B cell (primary cell): ENCODE measurements around the gene KCNH1. TPM values are rescaled to one million over a fixed set of nuclear protein-coding genes. Genes with fewer than 3 reads are reported as not detected.

ENCODE experiments used
- ATAC-seq: fragments of 200-7000 bp; cut with Tn5 transposase; one replicate; pipeline ENCODE4 v1.10.0; 2021; ENCODE audit warnings: low read depth, mild to moderate bottlenecking, moderate number of reproducible peaks, moderate library complexity
- CTCF ChIA-PET: fragments of 350-600 bp; sonication (Branson Sonifier 250); formaldehyde crosslinking; loops from one replicate; lab custom pipeline; 2021; ENCODE audit warnings: antibody characterized with exemption, inconsistent platforms; lab: Charles Lee
- POLR2A ChIA-PET: fragments of 350-600 bp; sonication (Branson Sonifier 250); formaldehyde crosslinking; loops from one replicate; lab custom pipeline; 2021; ENCODE audit warnings: antibody characterized with exemption; lab: Charles Lee
- DNase-seq: peaks from one replicate; pipeline ENCODE4 v3.0.0; 2013
- H2AFZ ChIP-seq: 2 replicates; pipeline ENCODE4 v1.6.1; 2012; ENCODE audit warnings: mild to moderate bottlenecking, low read depth, low read length; ENCODE audit not compliant: insufficient read depth, poor library complexity, severe bottlenecking
- H3K27ac ChIP-seq, 2 donors: 1 replicate in 1 of 2; 2 replicates in 1 of 2; pipeline ENCODE4 v1.5.1; 2012 to 2013; ENCODE audit warnings: low read length in 2 of 2, mild to moderate bottlenecking in 2 of 2, moderate library complexity in 1 of 2
- H3K27me3 ChIP-seq, 4 experiments: fragments of 200-600 bp in 1 of 4; sonication (generic) in 1 of 4; replicated peaks in 1 of 4; 1 replicate in 2 of 4; 2 replicates in 2 of 4; pipeline versions ENCODE4 v1.6.1 to v1.7.0; 2013 to 2016; ENCODE audit warnings: low read length in 3 of 4, mild to moderate bottlenecking in 2 of 4, mixed read lengths in 1 of 4, moderate library complexity in 1 of 4; ENCODE audit not compliant: insufficient read depth in 4 of 4, control insufficient read depth in 3 of 4; ENCODE audit errors: control extremely low read depth in 1 of 4
- H3K36me3 ChIP-seq, 2 experiments: replicated peaks in 1 of 2; 1 replicate in 1 of 2; 2 replicates in 1 of 2; pipeline versions ENCODE4 v1.6.1 to v1.7.1; 2013; ENCODE audit warnings: low read length in 1 of 2; ENCODE audit not compliant: insufficient read depth in 2 of 2, control insufficient read depth in 1 of 2; ENCODE audit errors: control extremely low read depth in 1 of 2, extremely low read depth in 1 of 2
- H3K4me1 ChIP-seq, 2 donors: fragments of 200-600 bp in 1 of 2; sonication (generic) in 1 of 2; 1 replicate in 1 of 2; 2 replicates in 1 of 2; pipeline versions ENCODE4 v1.5.1 to v1.6.1; 2013 to 2017; ENCODE audit warnings: low read length in 2 of 2; ENCODE audit not compliant: control insufficient read depth in 2 of 2, insufficient read depth in 2 of 2
- H3K4me2 ChIP-seq: replicated peaks from 2 replicates; pipeline ENCODE3; 2012; ENCODE audit warnings: mild to moderate bottlenecking, low read depth, low read length; ENCODE audit not compliant: poor library complexity, severe bottlenecking
- H3K4me3 ChIP-seq, 5 experiments: fragments of 200-600 bp in 1 of 5; sonication (generic) in 1 of 5; 1 replicate in 3 of 5; 2 replicates in 2 of 5; pipeline versions ENCODE4 v1.5.1 to v1.7.0; 2011 to 2016; ENCODE audit warnings: low read length in 4 of 5, mild to moderate bottlenecking in 4 of 5, low read depth in 2 of 5, control low read depth in 1 of 5, moderate library complexity in 1 of 5; ENCODE audit not compliant: insufficient read depth in 1 of 5; ENCODE audit errors: control extremely low read depth in 1 of 5, extremely low read depth in 1 of 5
- H3K79me2 ChIP-seq: fragments of 200-600 bp; sonication (generic); one replicate; pipeline ENCODE4 v1.6.0; 2016; ENCODE audit warnings: low read length; ENCODE audit not compliant: control insufficient read depth, insufficient read depth
- H3K9ac ChIP-seq: fragments of 200-600 bp; sonication (generic); 2 replicates; pipeline ENCODE4 v1.6.1; 2017; ENCODE audit warnings: mild to moderate bottlenecking, low read length, moderate library complexity
- H3K9me3 ChIP-seq, 3 donors: one replicate each; pipeline versions ENCODE4 v1.6.1 to v1.7.1; 2013; ENCODE audit warnings: low read length in 2 of 3; ENCODE audit not compliant: control insufficient read depth in 2 of 3, insufficient read depth in 1 of 3; ENCODE audit errors: control extremely low read depth in 1 of 3
- H4K20me1 ChIP-seq: 2 replicates; pipeline ENCODE4 v1.6.0; 2012; ENCODE audit warnings: mild to moderate bottlenecking, low read length; ENCODE audit not compliant: insufficient read depth, control insufficient read depth, poor library complexity, severe bottlenecking
- H3K27ac Mint-ChIP-seq: one replicate; pipeline ENCODE4 v1.8.0; 2021; ENCODE audit warnings: mixed read lengths
- H3K27me3 Mint-ChIP-seq: one replicate; pipeline ENCODE4 v1.8.0; 2021; ENCODE audit warnings: mixed read lengths
- H3K4me1 Mint-ChIP-seq: one replicate; pipeline ENCODE4 v1.8.0; 2021; ENCODE audit warnings: mixed read lengths
- H3K4me3 Mint-ChIP-seq: one replicate; pipeline ENCODE4 v1.8.0; 2021; ENCODE audit warnings: mixed read lengths
- H3K9me3 Mint-ChIP-seq: one replicate; pipeline ENCODE4 v1.8.0; 2022; ENCODE audit warnings: mixed read lengths; ENCODE audit not compliant: insufficient read depth
- CTCF ChIP-seq: fragments of 200-600 bp; IDR thresholded peaks from one replicate; pipeline ENCODE4 v1.8.0; 2022; ENCODE audit warnings: antibody characterized with exemption, mild to moderate bottlenecking
- EZH2 ChIP-seq: IDR thresholded peaks from 2 replicates; pipeline ENCODE4 v1.6.1; 2012; ENCODE audit warnings: borderline replicate concordance, low read depth, mild to moderate bottlenecking, moderate library complexity, low read length; ENCODE audit not compliant: insufficient read depth, poor library complexity, severe bottlenecking
- WGBS: methylation state at CpG from one replicate; pipeline ENCODE4 v1.1.5; 2013; ENCODE audit warnings: missing lambda C conversion rate; ENCODE audit not compliant: insufficient coverage; 5-methylcytosine and 5-hydroxymethylcytosine counted together
- intact Hi-C: fragments of 100-400 bp; cut with micrococcal nuclease; formaldehyde crosslinking; loops from one replicate; pipeline ENCODE4 v1.10.0; 2022
- polyA plus RNA-seq: library from polyadenylated mRNA; depleted of rRNA; stranded (reverse); fragments of >200 nt; gene quantifications from 2 replicates; pipeline ENCODE4 v1.2.3, GENCODE V29; 2012
- total RNA-seq, 2 donors: library from RNA; stranded (reverse); fragments of 120-200 nt in 1 of 2; gene quantifications; 1 replicate in 1 of 2; 2 replicates in 1 of 2; pipeline versions ENCODE4 v1.2.3 to v1.2.4, GENCODE V29; 2013 to 2022

KCNH1 gene
- total and polyA plus RNA-seq, 2 donors (not counting 1 experiment from before 2014, with no cell fraction given), result not detected

- Mint-ChIP-seq H3K4me3 (no peak overlapping the region), H3K27ac (no peak overlapping the region), H3K9me3 (no peaks in the 10 kb centered on the region), H3K27me3 (peaks cover 35% of the 10 kb centered on the region), H3K4me1 (no peaks in the 10 kb centered on the region)
- H3K4me2 ChIP-seq, result no peak overlapping the region
- H3K4me3 ChIP-seq, result no peak overlapping the region
- POLR2A ChIA-PET, result no interaction called here
- H3K79me2 ChIP-seq, result no peaks in the 10 kb centered on the region
- no CpG with 5 or more reads among the region's 3 CpGs for WGBS
- H2AFZ ChIP-seq, result no peak overlapping the region
- no peaks in the 10 kb centered on the region for H3K36me3 ChIP-seq
- H3K27me3 ChIP-seq, result peaks cover 0 to 6% (median 0%) of the 10 kb centered on the region in 4 experiments
- intact Hi-C loops, result no loop called here
- no peaks in the 10 kb centered on the region for H3K9me3 ChIP-seq
- TF ChIP-seq CTCF (no peak), EZH2 (no peak)
- no peak overlapping the region for H3K27ac ChIP-seq
- no peaks in the 10 kb centered on the region for H4K20me1 ChIP-seq
- DNase-seq, result no peak
- no peaks in the 10 kb centered on the region for H3K4me1 ChIP-seq
- CTCF ChIA-PET, result no interaction called here
- no peak for ATAC-seq
- H3K9ac ChIP-seq, result no peak overlapping the region
These were observed 225.2 kb downstream of the KCNH1 start for GRCh38 chr1:210908791-210909190.

- ATAC-seq (no peak), DNase-seq (no peak)
- H4K20me1 ChIP-seq, result no peaks in the 10 kb centered on the region
- 58% methylated on average over 4 of the region's 5 CpGs for WGBS
- H3K27me3 ChIP-seq, result peaks cover 0 to 6% (median 0%) of the 10 kb centered on the region in 4 experiments
- H3K79me2 ChIP-seq, result no peaks in the 10 kb centered on the region
- intact Hi-C loops, result no loop called here
- no peak for TF ChIP-seq CTCF
- no peak for TF ChIP-seq EZH2
- no peak overlapping the region for H3K4me3 ChIP-seq
- Mint-ChIP-seq H3K4me1 (no peaks in the 10 kb centered on the region), H3K4me3 (no peak overlapping the region), H3K27me3 (peaks cover 35% of the 10 kb centered on the region), H3K27ac (no peak overlapping the region), H3K9me3 (no peaks in the 10 kb centered on the region)
- no peak overlapping the region for H3K27ac ChIP-seq
- no peaks in the 10 kb centered on the region for H3K9me3 ChIP-seq
- POLR2A ChIA-PET, result no interaction called here
- H3K9ac ChIP-seq, result no peak overlapping the region
- no peak overlapping the region for H2AFZ ChIP-seq
- no peaks in the 10 kb centered on the region for H3K36me3 ChIP-seq
- no peaks in the 10 kb centered on the region for H3K4me1 ChIP-seq
- CTCF ChIA-PET, result no interaction called here
- H3K4me2 ChIP-seq, result no peak overlapping the region
These were observed 225.7 kb downstream of the KCNH1 start for GRCh38 chr1:210908257-210908656.
